ENCODE measurements around the gene CNTNAP2. TPM values are rescaled to one million over a fixed set of nuclear protein-coding genes. Genes with fewer than 3 reads are reported as not detected.

The CNTNAP2 gene
- total RNA-seq, 3 donors from 2014 or later (not counting 1 experiment from before 2014, with no cell fraction given): 0.18 to 1.1 TPM; not detected in 1

- intact Hi-C loops (cut with micrococcal nuclease): no loop called here
- peaks cover 10 to 14% of the 10 kb centered on the region in 2 donors for H3K27me3 Mint-ChIP-seq (ENCODE audit: low read depth in 2 of 2)
Observed at GRCh38 chr7:148266795-148267194, 2150.2 kb downstream of the CNTNAP2 start.

GRCh38 chr7:148270576-148270975 lies 2154.0 kb downstream of the CNTNAP2 start:
- 89% methylated on average over 3 of the region's 4 CpGs for WGBS (ENCODE audit: insufficient coverage)
- peaks cover 11 to 22% of the 10 kb centered on the region in 2 donors for H3K27me3 Mint-ChIP-seq (ENCODE audit: low read depth in 2 of 2)

More at GRCh38 chr7:148266795-148267194, 2150.2 kb downstream of the CNTNAP2 start:
- Mint-ChIP-seq H3K27ac (no peak overlapping the region), H3K9me3 (no peaks in the 10 kb centered on the region), H3K36me3 (no peaks in the 10 kb centered on the region), H3K4me3 (no peak overlapping the region), H3K4me1 (peaks cover 11% of the 10 kb centered on the region in 2 donors)
- no peak for TF ChIP-seq CTCF (IDR thresholded peaks at IDR 0.05)
- Histone ChIP-seq H3K36me3 (ENCODE audit: control insufficient read depth, insufficient read depth, low read length) (no peaks in the 10 kb centered on the region), H3K4me3 (ENCODE audit: low read length) (no peak overlapping the region), H3K27me3 (ENCODE audit: control insufficient read depth, insufficient read depth, low read length) (peaks cover 3% of the 10 kb centered on the region), H3K27ac (ENCODE audit: low read length) (no peak overlapping the region), H3K9me3 (ENCODE audit: control insufficient read depth, insufficient read depth, low read length) (no peaks in the 10 kb centered on the region), H3K4me1 (ENCODE audit: control insufficient read depth, insufficient read depth, low read length) (peaks cover 7% of the 10 kb centered on the region)
- DNase-seq (no peak), ATAC-seq (no peak)
- WGBS (ENCODE audit: insufficient coverage): 94% methylated on average over 7 of the region's 8 CpGs

GRCh38 chr7:148274118-148274517 lies 2157.5 kb downstream of the CNTNAP2 start:
- no peaks in the 10 kb centered on the region for H3K9me3 Mint-ChIP-seq
- H3K27me3 Mint-ChIP-seq (ENCODE audit: low read depth in 2 of 2): peaks cover 11 to 22% of the 10 kb centered on the region in 2 donors
- ATAC-seq: no peak
- H3K27me3 ChIP-seq (ENCODE audit: control insufficient read depth, insufficient read depth, low read length): no peaks in the 10 kb centered on the region
- H3K27ac Mint-ChIP-seq: no peak overlapping the region
- H3K9me3 ChIP-seq (ENCODE audit: control insufficient read depth, insufficient read depth, low read length): no peaks in the 10 kb centered on the region
- no peaks in the 10 kb centered on the region for H3K36me3 ChIP-seq (ENCODE audit: control insufficient read depth, insufficient read depth, low read length)
- no peaks in the 10 kb centered on the region for H3K36me3 Mint-ChIP-seq
- no peak for TF ChIP-seq CTCF (IDR thresholded peaks at IDR 0.05)
- H3K4me1 ChIP-seq (ENCODE audit: control insufficient read depth, insufficient read depth, low read length): no peaks in the 10 kb centered on the region
- intact Hi-C loops (cut with micrococcal nuclease): no loop called here
- H3K4me3 ChIP-seq (ENCODE audit: low read length): no peak overlapping the region
- H3K4me1 Mint-ChIP-seq: no peaks in the 10 kb centered on the region
- no peak overlapping the region for H3K27ac ChIP-seq (ENCODE audit: low read length)
- no peak overlapping the region for H3K4me3 Mint-ChIP-seq
- 92% methylated on average over 3 of the region's 3 CpGs for WGBS (ENCODE audit: insufficient coverage)
- DNase-seq: no peak

More at GRCh38 chr7:148270576-148270975, 2154.0 kb downstream of the CNTNAP2 start:
- ATAC-seq (no peak), DNase-seq (no peak)
- Mint-ChIP-seq H3K9me3 (no peaks in the 10 kb centered on the region), H3K36me3 (no peaks in the 10 kb centered on the region), H3K4me3 (no peak overlapping the region), H3K27ac (no peak overlapping the region), H3K4me1 (no peaks in the 10 kb centered on the region)
- intact Hi-C loops (cut with micrococcal nuclease): no loop called here
- no peaks in the 10 kb centered on the region for H3K27me3 ChIP-seq (ENCODE audit: control insufficient read depth, insufficient read depth, low read length)
- H3K4me1 ChIP-seq (ENCODE audit: control insufficient read depth, insufficient read depth, low read length): no peaks in the 10 kb centered on the region
- H3K4me3 ChIP-seq (ENCODE audit: low read length): no peak overlapping the region
- H3K27ac ChIP-seq (ENCODE audit: low read length): no peak overlapping the region
- no peak for TF ChIP-seq CTCF (IDR thresholded peaks at IDR 0.05)
- H3K9me3 ChIP-seq (ENCODE audit: control insufficient read depth, insufficient read depth, low read length): no peaks in the 10 kb centered on the region
- H3K36me3 ChIP-seq (ENCODE audit: control insufficient read depth, insufficient read depth, low read length): no peaks in the 10 kb centered on the region

GRCh38 chr7:148275359-148275890 lies 2158.8 kb downstream of the CNTNAP2 start:
- ATAC-seq: no peak
- 76% methylated on average over 4 of the region's 4 CpGs for WGBS (ENCODE audit: insufficient coverage)
- no peak for DNase-seq
- no peaks in the 10 kb centered on the region for H3K36me3 Mint-ChIP-seq
- peaks cover 18 to 29% of the 10 kb centered on the region in 2 donors for H3K27me3 Mint-ChIP-seq (ENCODE audit: low read depth in 2 of 2)
- Histone ChIP-seq H3K36me3 (ENCODE audit: control insufficient read depth, insufficient read depth, low read length) (no peaks in the 10 kb centered on the region), H3K4me1 (ENCODE audit: control insufficient read depth, insufficient read depth, low read length) (no peaks in the 10 kb centered on the region), H3K4me3 (ENCODE audit: low read length) (no peak overlapping the region), H3K27ac (ENCODE audit: low read length) (no peak overlapping the region), H3K27me3 (ENCODE audit: control insufficient read depth, insufficient read depth, low read length) (no peaks in the 10 kb centered on the region), H3K9me3 (ENCODE audit: control insufficient read depth, insufficient read depth, low read length) (no peaks in the 10 kb centered on the region)
- no peak for TF ChIP-seq CTCF (IDR thresholded peaks at IDR 0.05)
- no peaks in the 10 kb centered on the region for H3K9me3 Mint-ChIP-seq
- no peak overlapping the region for H3K4me3 Mint-ChIP-seq
- H3K27ac Mint-ChIP-seq: no peak overlapping the region
- intact Hi-C loops (cut with micrococcal nuclease): no loop called here
- no peaks in the 10 kb centered on the region for H3K4me1 Mint-ChIP-seq

Data from natural killer cell (primary cell).